Sigmoid colon (tissue), 4 donors: Measurements from ENCODE around the gene GRIK4.

Experiments used
- EP300 ChIP-seq, 4 donors: sonication (generic); formaldehyde crosslinking; IDR thresholded peaks; one replicate each; pipeline ENCODE4 v1.6.1; 2017; ENCODE audit warnings: antibody characterized with exemption in 4 of 4
- POLR2A ChIP-seq, 2 donors: fragments of 450-650 bp; IDR thresholded peaks; one replicate each; pipeline ENCODE4 v1.6.1; 2016; ENCODE audit warnings: antibody characterized with exemption in 2 of 2, mild to moderate bottlenecking in 2 of 2, moderate library complexity in 2 of 2
- POLR2AphosphoS5 ChIP-seq, 4 donors: sonication (generic); formaldehyde crosslinking; IDR thresholded peaks; one replicate each; pipeline ENCODE4 v1.6.1; 2017; ENCODE audit warnings: antibody characterized with exemption in 4 of 4
- TF ChIP-seq, protein P1 (sequence below), 4 experiments: fragments of 450-650 bp in 3 of 4; fragments of 200-600 bp in 1 of 4; IDR thresholded peaks; one replicate each; pipeline ENCODE4 v1.5.1; 2016 to 2019; ENCODE audit warnings: antibody characterized with exemption in 4 of 4, mild to moderate bottlenecking in 3 of 4, moderate library complexity in 2 of 4

DNA sequence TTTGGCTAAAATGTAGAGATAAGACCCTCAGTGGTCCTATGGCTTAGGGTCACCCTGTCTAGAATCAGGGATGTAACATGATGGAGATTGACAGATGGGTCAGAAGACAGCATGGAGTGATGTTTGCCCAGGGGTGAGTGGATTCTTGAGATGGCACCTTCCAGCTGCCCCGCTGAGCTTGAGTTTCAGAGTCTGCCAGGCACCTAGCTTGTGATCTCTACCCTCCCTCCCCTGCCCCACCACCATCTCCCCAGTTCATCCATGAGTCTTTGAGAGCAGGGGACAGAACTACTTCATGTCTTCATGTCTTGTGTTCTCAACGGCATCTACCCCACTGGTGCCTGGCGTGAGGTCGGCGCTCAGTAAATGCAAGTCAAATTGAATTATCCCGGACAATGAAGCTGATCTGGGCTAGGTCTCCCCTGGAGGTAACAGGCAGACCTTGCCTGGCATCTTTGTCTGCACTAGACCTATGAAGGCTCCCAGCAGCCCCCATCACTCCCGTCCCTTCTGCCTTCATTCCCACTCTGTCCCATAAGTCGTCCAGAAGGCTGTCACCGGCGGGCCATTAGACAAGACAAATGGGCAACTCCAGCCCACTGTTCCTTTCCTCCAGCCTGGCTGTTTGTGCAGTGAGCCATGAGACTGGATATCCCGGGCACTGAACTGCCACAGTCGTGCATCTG is 273.2 kb downstream of the GRIK4 start:
- TF ChIP-seq, protein P1, sequence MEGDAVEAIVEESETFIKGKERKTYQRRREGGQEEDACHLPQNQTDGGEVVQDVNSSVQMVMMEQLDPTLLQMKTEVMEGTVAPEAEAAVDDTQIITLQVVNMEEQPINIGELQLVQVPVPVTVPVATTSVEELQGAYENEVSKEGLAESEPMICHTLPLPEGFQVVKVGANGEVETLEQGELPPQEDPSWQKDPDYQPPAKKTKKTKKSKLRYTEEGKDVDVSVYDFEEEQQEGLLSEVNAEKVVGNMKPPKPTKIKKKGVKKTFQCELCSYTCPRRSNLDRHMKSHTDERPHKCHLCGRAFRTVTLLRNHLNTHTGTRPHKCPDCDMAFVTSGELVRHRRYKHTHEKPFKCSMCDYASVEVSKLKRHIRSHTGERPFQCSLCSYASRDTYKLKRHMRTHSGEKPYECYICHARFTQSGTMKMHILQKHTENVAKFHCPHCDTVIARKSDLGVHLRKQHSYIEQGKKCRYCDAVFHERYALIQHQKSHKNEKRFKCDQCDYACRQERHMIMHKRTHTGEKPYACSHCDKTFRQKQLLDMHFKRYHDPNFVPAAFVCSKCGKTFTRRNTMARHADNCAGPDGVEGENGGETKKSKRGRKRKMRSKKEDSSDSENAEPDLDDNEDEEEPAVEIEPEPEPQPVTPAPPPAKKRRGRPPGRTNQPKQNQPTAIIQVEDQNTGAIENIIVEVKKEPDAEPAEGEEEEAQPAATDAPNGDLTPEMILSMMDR (IDR thresholded peaks at IDR 0.05) = no peak
- no peak for TF ChIP-seq EP300 (IDR thresholded peaks at IDR 0.05)
- TF ChIP-seq POLR2AphosphoS5 (IDR thresholded peaks at IDR 0.05) = no peak
- TF ChIP-seq POLR2A (IDR thresholded peaks at IDR 0.05) = no peak
